ENCODE data around the gene CRELD2.
A peak's percentile ranks its signal among the peaks of the same experiment; 100 is the strongest.

The CRELD2 gene

DNA sequence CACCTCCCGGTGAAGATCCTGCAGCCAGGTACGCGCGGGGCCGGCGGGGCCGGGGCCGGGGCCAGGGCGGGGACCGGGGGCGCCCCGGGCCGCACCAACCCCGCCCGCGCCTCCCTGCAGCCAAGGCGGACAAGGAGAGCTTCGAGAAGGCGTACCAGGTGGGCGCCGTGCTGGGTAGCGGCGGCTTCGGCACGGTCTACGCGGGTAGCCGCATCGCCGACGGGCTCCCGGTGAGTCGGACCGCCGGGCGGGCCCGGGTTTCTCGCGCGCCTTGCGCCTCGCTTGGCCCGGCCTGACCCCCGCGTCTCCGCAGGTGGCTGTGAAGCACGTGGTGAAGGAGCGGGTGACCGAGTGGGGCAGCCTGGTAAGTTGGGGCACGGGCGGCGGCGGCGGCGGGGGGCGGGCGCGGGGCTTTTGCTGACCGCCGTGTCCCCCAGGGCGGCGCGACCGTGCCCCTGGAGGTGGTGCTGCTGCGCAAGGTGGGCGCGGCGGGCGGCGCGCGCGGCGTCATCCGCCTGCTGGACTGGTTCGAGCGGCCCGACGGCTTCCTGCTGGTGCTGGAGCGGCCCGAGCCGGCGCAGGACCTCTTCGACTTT lies 42.7 kb downstream of the CRELD2 start:
- Histone ChIP-seq H3K79me2 (ENCODE audit: insufficient read depth, low read length) (peaks cover 31% of the 10 kb centered on the region), H3K27me3 (ENCODE audit: low read length) (no peaks in the 10 kb centered on the region), H2AFZ (ENCODE audit: low read depth, low read length, severe bottlenecking) (no peak overlapping the region), H3K9ac (ENCODE audit: low read length) (peak overlapping the region; percentile 86), H3K27ac (ENCODE audit: low read depth, low read length) (peak overlapping the region; percentile 83), H3K4me2 (ENCODE audit: low read depth, low read length, poor library complexity, severe bottlenecking) (peak overlapping the region; percentile 87), H3K9me3 (ENCODE audit: insufficient read depth, low read length) (no peaks in the 10 kb centered on the region), H4K20me1 (ENCODE audit: low read depth, low read length) (peaks cover 3% of the 10 kb centered on the region; the same call in 1 of the 2 replicates), H3F3A (ENCODE audit: insufficient read depth) (0 out of 2 replicates have a peak, but pooled peaks cover 4% of the 10 kb centered on the region), H3K4me3 (ENCODE audit: insufficient read depth, low read length, poor library complexity, severe bottlenecking) (peak overlapping the region; percentile 88), H3K36me3 (ENCODE audit: low read length) (no peaks in the 10 kb centered on the region; the same call in 1 of the 2 replicates), H3K9me2 (replicated peaks; ENCODE audit: insufficient read depth, low read length) (no peaks in the 10 kb centered on the region)
- TF ChIP-seq, protein P1, sequence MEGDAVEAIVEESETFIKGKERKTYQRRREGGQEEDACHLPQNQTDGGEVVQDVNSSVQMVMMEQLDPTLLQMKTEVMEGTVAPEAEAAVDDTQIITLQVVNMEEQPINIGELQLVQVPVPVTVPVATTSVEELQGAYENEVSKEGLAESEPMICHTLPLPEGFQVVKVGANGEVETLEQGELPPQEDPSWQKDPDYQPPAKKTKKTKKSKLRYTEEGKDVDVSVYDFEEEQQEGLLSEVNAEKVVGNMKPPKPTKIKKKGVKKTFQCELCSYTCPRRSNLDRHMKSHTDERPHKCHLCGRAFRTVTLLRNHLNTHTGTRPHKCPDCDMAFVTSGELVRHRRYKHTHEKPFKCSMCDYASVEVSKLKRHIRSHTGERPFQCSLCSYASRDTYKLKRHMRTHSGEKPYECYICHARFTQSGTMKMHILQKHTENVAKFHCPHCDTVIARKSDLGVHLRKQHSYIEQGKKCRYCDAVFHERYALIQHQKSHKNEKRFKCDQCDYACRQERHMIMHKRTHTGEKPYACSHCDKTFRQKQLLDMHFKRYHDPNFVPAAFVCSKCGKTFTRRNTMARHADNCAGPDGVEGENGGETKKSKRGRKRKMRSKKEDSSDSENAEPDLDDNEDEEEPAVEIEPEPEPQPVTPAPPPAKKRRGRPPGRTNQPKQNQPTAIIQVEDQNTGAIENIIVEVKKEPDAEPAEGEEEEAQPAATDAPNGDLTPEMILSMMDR (IDR thresholded peaks at IDR 0.05; ENCODE audit: insufficient read depth, low read length, poor library complexity, severe bottlenecking) = no peak
- no peak for TF ChIP-seq EZH2phosphoT487 (conservative IDR thresholded peaks at IDR 0.05; ENCODE audit: low read length)

DNA sequence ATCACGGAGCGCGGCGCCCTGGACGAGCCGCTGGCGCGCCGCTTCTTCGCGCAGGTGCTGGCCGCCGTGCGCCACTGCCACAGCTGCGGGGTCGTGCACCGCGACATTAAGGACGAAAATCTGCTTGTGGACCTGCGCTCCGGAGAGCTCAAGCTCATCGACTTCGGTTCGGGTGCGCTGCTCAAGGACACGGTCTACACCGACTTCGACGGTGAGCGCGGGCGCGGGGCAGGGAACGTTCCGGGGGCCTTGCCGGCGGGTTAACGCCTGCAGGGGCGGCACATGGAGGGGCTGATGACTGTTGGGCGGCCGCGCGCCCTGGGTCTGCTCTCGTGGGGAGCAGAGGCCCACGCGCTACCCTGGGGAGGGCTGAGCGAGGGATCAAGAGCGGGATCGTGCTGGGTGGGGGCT lies 43.2 kb downstream of the CRELD2 start:
- no peaks in the 10 kb centered on the region for H3K27me3 ChIP-seq (ENCODE audit: low read length)
- peak overlapping the region; percentile 87 for H3K4me2 ChIP-seq (ENCODE audit: low read depth, low read length, poor library complexity, severe bottlenecking)
- H4K20me1 ChIP-seq (ENCODE audit: low read depth, low read length) = peaks cover 3% of the 10 kb centered on the region; the same call in 1 of the 2 replicates
- H3K27ac ChIP-seq (ENCODE audit: low read depth, low read length) = peak overlapping the region; percentile 83
- H3K4me3 ChIP-seq (ENCODE audit: insufficient read depth, low read length, poor library complexity, severe bottlenecking) = peak overlapping the region; percentile 88
- H3K9me2 ChIP-seq (replicated peaks; ENCODE audit: insufficient read depth, low read length) = no peaks in the 10 kb centered on the region
- H3K9ac ChIP-seq (ENCODE audit: low read length) = peak overlapping the region; percentile 86
- no peaks in the 10 kb centered on the region for H3K9me3 ChIP-seq (ENCODE audit: insufficient read depth, low read length)
- 0 out of 2 replicates have a peak, but pooled peaks cover 4% of the 10 kb centered on the region for H3F3A ChIP-seq (ENCODE audit: insufficient read depth)
- H3K79me2 ChIP-seq (ENCODE audit: insufficient read depth, low read length) = peaks cover 31% of the 10 kb centered on the region
- TF ChIP-seq, protein P1 (IDR thresholded peaks at IDR 0.05; ENCODE audit: insufficient read depth, low read length, poor library complexity, severe bottlenecking) = no peak
- no peak for TF ChIP-seq EZH2phosphoT487 (conservative IDR thresholded peaks at IDR 0.05; ENCODE audit: low read length)
- no peak overlapping the region for H2AFZ ChIP-seq (ENCODE audit: low read depth, low read length, severe bottlenecking)
- H3K36me3 ChIP-seq (ENCODE audit: low read length) = no peaks in the 10 kb centered on the region; the same call in 1 of the 2 replicates

DNA sequence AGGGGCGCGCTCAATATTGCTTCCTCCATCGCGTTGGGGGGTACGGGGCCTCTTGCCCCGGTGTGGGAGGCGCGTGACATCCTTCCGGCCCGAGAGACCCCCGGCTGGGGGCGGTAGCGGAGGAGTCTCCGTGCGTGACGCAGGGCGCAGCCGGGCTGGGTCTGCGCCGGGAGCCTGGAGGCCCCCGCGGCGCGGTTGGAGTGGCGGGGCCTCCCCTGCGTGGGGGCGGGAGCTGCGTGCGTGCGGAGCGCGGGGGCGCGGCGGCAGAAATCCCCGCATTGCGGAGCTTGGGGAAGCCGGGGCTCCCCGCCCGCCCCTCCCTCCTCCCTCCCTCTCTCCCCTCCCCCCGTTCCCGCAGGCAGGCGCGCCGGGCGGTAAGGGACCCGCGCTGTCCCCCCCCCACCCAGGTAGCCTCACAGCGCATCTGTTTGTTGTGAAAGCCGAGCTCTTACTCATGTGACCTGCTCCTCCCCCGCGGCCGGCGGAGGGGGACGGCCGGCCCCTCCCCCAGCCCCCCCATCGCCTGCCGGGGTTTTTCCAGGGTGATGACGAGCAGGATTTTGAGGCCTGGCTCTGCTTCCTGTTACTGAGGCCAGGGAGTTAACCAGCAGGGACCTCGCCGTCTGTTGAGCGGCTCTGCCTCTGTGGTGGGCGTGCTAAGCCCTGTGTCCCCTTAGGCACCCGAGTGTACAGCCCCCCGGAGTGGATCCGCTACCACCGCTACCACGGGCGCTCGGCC lies 43.7 kb downstream of the CRELD2 start:
- no peaks in the 10 kb centered on the region; the same call in 1 of the 2 replicates for H3K36me3 ChIP-seq (ENCODE audit: low read length)
- H3K79me2 ChIP-seq (ENCODE audit: insufficient read depth, low read length) = peaks cover 31% of the 10 kb centered on the region
- no peak overlapping the region for H2AFZ ChIP-seq (ENCODE audit: low read depth, low read length, severe bottlenecking)
- no peaks in the 10 kb centered on the region for H3K27me3 ChIP-seq (ENCODE audit: low read length)
- H3K9me3 ChIP-seq (ENCODE audit: insufficient read depth, low read length) = no peaks in the 10 kb centered on the region
- H3K4me3 ChIP-seq (ENCODE audit: insufficient read depth, low read length, poor library complexity, severe bottlenecking) = peak overlapping the region; percentile 88
- 0 out of 2 replicates have a peak, but pooled peaks cover 4% of the 10 kb centered on the region for H3F3A ChIP-seq (ENCODE audit: insufficient read depth)
- peaks cover 3% of the 10 kb centered on the region; the same call in 1 of the 2 replicates for H4K20me1 ChIP-seq (ENCODE audit: low read depth, low read length)
- TF ChIP-seq, protein P1 (IDR thresholded peaks at IDR 0.05; ENCODE audit: insufficient read depth, low read length, poor library complexity, severe bottlenecking) = no peak
- no peak for TF ChIP-seq EZH2phosphoT487 (conservative IDR thresholded peaks at IDR 0.05; ENCODE audit: low read length)
- peak overlapping the region; percentile 83 for H3K27ac ChIP-seq (ENCODE audit: low read depth, low read length)
- H3K9ac ChIP-seq (ENCODE audit: low read length) = peak overlapping the region; percentile 86
- no peaks in the 10 kb centered on the region for H3K9me2 ChIP-seq (replicated peaks; ENCODE audit: insufficient read depth, low read length)
- H3K4me2 ChIP-seq (ENCODE audit: low read depth, low read length, poor library complexity, severe bottlenecking) = peak overlapping the region; percentile 87

All from SU-DHL-6 (cell line).